Hematopoietic multipotent progenitor cell (in vitro differentiated cells): ENCODE data around the gene MAPK14. TPM values are rescaled to one million over a fixed set of nuclear protein-coding genes. Genes with fewer than 3 reads are reported as not detected.
"Not testable (repeated sequence)": the region's sequence is repeated elsewhere in the genome, so short reads cannot be mapped to it uniquely, and the experiment has no call there.

Source experiments
- DNase-seq, 3 donors: peaks; one replicate each; pipeline ENCODE4 v3.0.0-alpha.2; 2011 to 2015; ENCODE audit warnings: low read depth in 2 of 3, low spot score in 2 of 3
- total RNA-seq: library from RNA; depleted of rRNA; stranded (reverse); fragments of >200 nt; gene quantifications from one replicate; pipeline ENCODE4 v1.2.3, GENCODE V29; 2012

MAPK14 gene
- 98.0 TPM for total RNA-seq

GRCh38 chr6:36027501-36028087, at the start of gene MAPK14:
Gene MAPK14, plus strand, starts transcription at chr6:36027808. Its CDS starts 350 bp downstream, at chr6:36028158.
- peak; percentile 98 to 100 (median 100) for DNase-seq

GRCh38 chr6:35980126-35980525, 47.5 kb upstream of the MAPK14 start:
- not testable (repeated sequence) for DNase-seq

GRCh38 chr6:35980991-35981645, 46.5 kb upstream of the MAPK14 start:
- DNase-seq = no peak

- no peak for DNase-seq
Measured at GRCh38 chr6:35984701-35985100, 42.9 kb upstream of the MAPK14 start.

GRCh38 chr6:35988047-35988446, 39.6 kb upstream of the MAPK14 start:
- DNase-seq = not testable (repeated sequence)

- no peak for DNase-seq
Measured at GRCh38 chr6:35993150-35993549, 34.5 kb upstream of the MAPK14 start.

GRCh38 chr6:36000451-36000850, 27.2 kb upstream of the MAPK14 start:
- DNase-seq = no peak

- no peak for DNase-seq
Measured at GRCh38 chr6:36015666-36016065, 11.9 kb upstream of the MAPK14 start.

- no peak for DNase-seq
Measured at GRCh38 chr6:36018339-36018738, 9.3 kb upstream of the MAPK14 start.

GRCh38 chr6:36019167-36019566, 8.4 kb upstream of the MAPK14 start:
- DNase-seq = no peak

- DNase-seq = no peak
Measured at GRCh38 chr6:36020154-36020553, 7.5 kb upstream of the MAPK14 start.

- DNase-seq = peak in 1 of 3 donors; percentile 26
Measured at GRCh38 chr6:36023996-36024795, 3.4 kb upstream of the MAPK14 start, which contains the start of gene SLC26A8. Gene SLC26A8, minus strand, starts transcription at chr6:36024641. Its CDS starts 4,934 bp downstream, at chr6:36019707.

GRCh38 chr6:36025260-36025931, 2.2 kb upstream of the MAPK14 start:
- no peak for DNase-seq

- DNase-seq = no peak
Measured at GRCh38 chr6:36025932-36026327, 1.7 kb upstream of the MAPK14 start.

GRCh38 chr6:36028088-36028876, 674 bp downstream of the MAPK14 start:
- peak in 2 of 3 donors; percentile 23 to 30 for DNase-seq

GRCh38 chr6:36028877-36029324, 1.3 kb downstream of the MAPK14 start:
- peak; percentile 19 to 98 (median 92) for DNase-seq

GRCh38 chr6:36029464-36029863, 1.9 kb downstream of the MAPK14 start:
- peak in 1 of 3 donors; percentile 26 for DNase-seq

- peak in 1 of 3 donors; percentile 40 for DNase-seq
Measured at GRCh38 chr6:36032261-36032660, 4.7 kb downstream of the MAPK14 start.

GRCh38 chr6:36033144-36033543, 5.5 kb downstream of the MAPK14 start:
- not testable (repeated sequence) for DNase-seq

GRCh38 chr6:36033935-36034334, 6.3 kb downstream of the MAPK14 start:
- peak in 2 of 3 donors; percentile 64 to 77 for DNase-seq
